GM19328 (cell line): ENCODE measurements around the gene PGS1.

ENCODE experiments used
- ATAC-seq: cut with Tn5 transposase; IDR thresholded peaks from one replicate; pipeline ENCODE4 v1.9.1; 2021; ENCODE audit warnings: mild to moderate bottlenecking, moderate library complexity; ENCODE audit not compliant: unreplicated experiment

The PGS1 gene

GRCh38 chr17:78364436-78365281, 13.8 kb upstream of the PGS1 start:
- no peak for ATAC-seq

GRCh38 chr17:78365561-78366108, 12.8 kb upstream of the PGS1 start:
- no peak for ATAC-seq

- no peak for ATAC-seq
Observed at GRCh38 chr17:78366109-78366848, 12.2 kb upstream of the PGS1 start.

GRCh38 chr17:78367193-78367592, 11.3 kb upstream of the PGS1 start:
- no peak for ATAC-seq

GRCh38 chr17:78368348-78368747, 10.1 kb upstream of the PGS1 start:
- no peak for ATAC-seq

GRCh38 chr17:78368854-78369495, 9.5 kb upstream of the PGS1 start:
- no peak for ATAC-seq

- ATAC-seq: no peak
Observed at GRCh38 chr17:78369791-78370381, 8.6 kb upstream of the PGS1 start.

GRCh38 chr17:78371056-78371455, 7.4 kb upstream of the PGS1 start:
- no peak for ATAC-seq

- no peak for ATAC-seq
Observed at GRCh38 chr17:78372841-78373240, 5.6 kb upstream of the PGS1 start.

- no peak for ATAC-seq
Observed at GRCh38 chr17:78374189-78374588, 4.3 kb upstream of the PGS1 start.

GRCh38 chr17:78374631-78375274, 3.7 kb upstream of the PGS1 start:
- ATAC-seq: no peak

- no peak for ATAC-seq
Observed at GRCh38 chr17:78375401-78376151, 2.9 kb upstream of the PGS1 start.

GRCh38 chr17:78376161-78376560, 2.3 kb upstream of the PGS1 start:
- ATAC-seq: no peak

- no peak for ATAC-seq
Observed at GRCh38 chr17:78377858-78378224, 608 bp upstream of the PGS1 start.

GRCh38 chr17:78379131-78379491, 662 bp downstream of the PGS1 start:
- ATAC-seq: no peak

- ATAC-seq: no peak
Observed at GRCh38 chr17:78380370-78380769, 1.9 kb downstream of the PGS1 start.

GRCh38 chr17:78381601-78382232, 3.3 kb downstream of the PGS1 start:
- ATAC-seq: no peak

GRCh38 chr17:78383725-78384471, 5.4 kb downstream of the PGS1 start:
- ATAC-seq: peak; percentile 39
